Mucosa of descending colon (tissue), 3 donors: ENCODE measurements around the gene UBP1. TPM values are rescaled to one million over a fixed set of nuclear protein-coding genes. Genes with fewer than 3 reads are reported as not detected.
"Not testable (repeated sequence)": the region's sequence is repeated elsewhere in the genome, so short reads cannot be mapped to it uniquely, and the experiment has no call there.

Experiments used
- ATAC-seq: fragments of 200-7000 bp; cut with Tn5 transposase; one replicate; pipeline ENCODE4 v1.9.1; 2020; ENCODE audit warnings: mild to moderate bottlenecking, moderate library complexity
- DNase-seq, 3 donors: peaks; one replicate each; pipeline ENCODE4 v3.0.0-alpha.2; 2020
- H3K36me3 ChIP-seq: fragments of 200-600 bp; one replicate; pipeline ENCODE4 v1.8.0; 2021; ENCODE audit warnings: low read depth, mild to moderate bottlenecking
- H3K4me1 ChIP-seq: fragments of 200-600 bp; one replicate; pipeline ENCODE4 v1.8.0; 2021; ENCODE audit warnings: low read depth, mild to moderate bottlenecking
- H3K4me3 ChIP-seq: fragments of 200-600 bp; one replicate; pipeline ENCODE4 v1.8.0; 2021; ENCODE audit warnings: mild to moderate bottlenecking
- H3K9me3 ChIP-seq: fragments of 200-600 bp; one replicate; pipeline ENCODE4 v1.8.0; 2021; ENCODE audit warnings: mild to moderate bottlenecking
- CTCF ChIP-seq: fragments of 200-600 bp; IDR thresholded peaks from one replicate; pipeline ENCODE4 v1.8.0; 2022; ENCODE audit warnings: antibody characterized with exemption, mild to moderate bottlenecking
- intact Hi-C, 2 donors: fragments of 100-400 bp; cut with DNase I in 1 of 2; cut with micrococcal nuclease in 1 of 2; formaldehyde crosslinking; loops; one replicate each; pipeline versions ENCODE4 v1.11.0 to v1.11.1; 2022; cut with DNase I, micrococcal nuclease
- total RNA-seq, 3 donors: library from RNA; stranded (reverse); fragmentation: NEBNext Ultra II Directional in 2 of 3; extraction: Animal tissue kit (Norgen Biotek cat#: 25700) in 2 of 3; gene quantifications; one replicate each; pipeline versions ENCODE4 v1.2.1 to v1.2.4, GENCODE V29; 2021 to 2023
- donor health status: DM: no; HTN: no; CAD: no; lungs with moderate emphysema.
- donor health status: DM: no; HTN: no; CAD: no.
- donor health status: DM: no; HTN: yes; CAD: no.

The UBP1 gene
- total RNA-seq, 3 donors from 2014 or later: 62.1 to 90.9 (median 64.3) TPM

GRCh38 chr3:33430571-33430970, 9.6 kb downstream of the UBP1 start:
- H3K4me1 ChIP-seq: peaks cover 42% of the 10 kb centered on the region
- ATAC-seq: no peak
- intact Hi-C loops: no loop called here

GRCh38 chr3:33430061-33430460, 10.1 kb downstream of the UBP1 start:
- no peak for TF ChIP-seq CTCF
- Histone ChIP-seq H3K4me1 (peaks cover 39% of the 10 kb centered on the region), H3K4me3 (no peak overlapping the region), H3K36me3 (no peaks in the 10 kb centered on the region), H3K9me3 (no peaks in the 10 kb centered on the region)
- DNase-seq (no peak), ATAC-seq (no peak)
- intact Hi-C loops: no loop called here

More at GRCh38 chr3:33430571-33430970, 9.6 kb downstream of the UBP1 start:
- no peaks in the 10 kb centered on the region for H3K36me3 ChIP-seq
- H3K4me3 ChIP-seq: no peak overlapping the region
- no peak for TF ChIP-seq CTCF
- H3K9me3 ChIP-seq: no peaks in the 10 kb centered on the region
- no peak for DNase-seq

- intact Hi-C loops, H3K9me3 ChIP-seq, ATAC-seq, DNase-seq, H3K36me3 ChIP-seq, H3K4me3 ChIP-seq: not testable (repeated sequence)
- H3K4me1 ChIP-seq: peaks cover 37% of the 10 kb centered on the region
Observed at GRCh38 chr3:33429306-33429705, 10.9 kb downstream of the UBP1 start.

GRCh38 chr3:33428734-33429133, 11.5 kb downstream of the UBP1 start:
- DNase-seq (no peak), ATAC-seq (no peak)
- Histone ChIP-seq H3K36me3 (no peaks in the 10 kb centered on the region), H3K4me1 (peaks cover 34% of the 10 kb centered on the region), H3K4me3 (no peak overlapping the region), H3K9me3 (no peaks in the 10 kb centered on the region)
- intact Hi-C loops: no loop called here
- TF ChIP-seq CTCF: no peak

- intact Hi-C loops: no loop called here
- H3K9me3 ChIP-seq: no peaks in the 10 kb centered on the region
- DNase-seq (peak; percentile 71 to 78 (median 75)), ATAC-seq (peak; percentile 97)
- H3K36me3 ChIP-seq: no peaks in the 10 kb centered on the region
- no peak for TF ChIP-seq CTCF
- H3K4me1 ChIP-seq: peaks cover 31% of the 10 kb centered on the region
- no peak overlapping the region for H3K4me3 ChIP-seq
Observed at GRCh38 chr3:33426630-33427317, 13.4 kb downstream of the UBP1 start.

- DNase-seq (no peak), ATAC-seq (no peak)
- H3K36me3 ChIP-seq: no peaks in the 10 kb centered on the region
- intact Hi-C loops: no loop called here
- TF ChIP-seq CTCF: no peak
- peaks cover 31% of the 10 kb centered on the region for H3K4me1 ChIP-seq
- no peaks in the 10 kb centered on the region for H3K9me3 ChIP-seq
- H3K4me3 ChIP-seq: no peak overlapping the region
Observed at GRCh38 chr3:33426068-33426467, 14.1 kb downstream of the UBP1 start.
